HG02623 (cell line): ENCODE results near the gene ZBTB1.

ENCODE experiments used
- ATAC-seq: cut with Tn5 transposase; IDR thresholded peaks from one replicate; pipeline ENCODE4 v1.9.1; 2021; ENCODE audit warnings: moderate library complexity; ENCODE audit not compliant: unreplicated experiment

ZBTB1 gene

DNA sequence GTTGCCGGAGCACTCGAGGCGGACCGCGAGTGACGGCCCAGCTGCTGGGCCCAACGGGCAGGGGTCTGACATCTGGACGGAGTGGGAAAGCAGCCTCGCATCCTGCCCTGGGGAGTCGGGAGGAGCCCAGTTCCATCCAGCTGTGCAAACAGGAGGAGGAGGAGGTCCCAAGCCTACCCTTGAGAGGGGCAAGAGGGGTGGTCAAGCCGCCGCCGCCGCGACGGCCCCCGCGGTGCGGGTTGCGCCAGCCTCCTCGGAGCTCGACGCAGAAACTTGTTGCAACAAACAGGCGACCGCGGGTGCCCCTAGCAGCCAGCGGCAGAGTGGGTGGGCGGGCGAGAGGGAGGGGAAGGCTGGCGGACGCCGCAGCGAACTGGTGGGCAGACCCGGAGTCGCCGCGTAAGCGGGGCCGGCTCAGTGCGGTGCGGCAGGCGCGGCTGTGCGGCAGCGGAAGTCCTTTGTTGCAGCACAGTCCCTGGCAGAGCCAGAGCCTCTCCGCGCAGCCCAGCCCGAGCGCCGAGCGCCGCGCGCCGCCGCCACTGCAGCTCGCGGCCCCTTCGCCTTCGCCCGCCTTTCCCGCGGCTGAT is at the start of gene ZBTB1:
Gene ZBTB1, plus strand, starts transcription at position 461 of the 587 bp plus-strand sequence. CDS start 16,735 bp downstream, outside the sequence.
- peak; percentile 11 for ATAC-seq

GRCh38 chr14:64459405-64460136 is 45.0 kb upstream of the ZBTB1 start:
- no peak for ATAC-seq

GRCh38 chr14:64461221-64461620 is 43.3 kb upstream of the ZBTB1 start:
- ATAC-seq, result no peak

GRCh38 chr14:64463195-64463594 is 41.4 kb upstream of the ZBTB1 start:
- no peak for ATAC-seq

GRCh38 chr14:64463873-64464272 is 40.7 kb upstream of the ZBTB1 start:
- no peak for ATAC-seq

GRCh38 chr14:64464651-64465050 is 39.9 kb upstream of the ZBTB1 start:
- no peak for ATAC-seq

DNA sequence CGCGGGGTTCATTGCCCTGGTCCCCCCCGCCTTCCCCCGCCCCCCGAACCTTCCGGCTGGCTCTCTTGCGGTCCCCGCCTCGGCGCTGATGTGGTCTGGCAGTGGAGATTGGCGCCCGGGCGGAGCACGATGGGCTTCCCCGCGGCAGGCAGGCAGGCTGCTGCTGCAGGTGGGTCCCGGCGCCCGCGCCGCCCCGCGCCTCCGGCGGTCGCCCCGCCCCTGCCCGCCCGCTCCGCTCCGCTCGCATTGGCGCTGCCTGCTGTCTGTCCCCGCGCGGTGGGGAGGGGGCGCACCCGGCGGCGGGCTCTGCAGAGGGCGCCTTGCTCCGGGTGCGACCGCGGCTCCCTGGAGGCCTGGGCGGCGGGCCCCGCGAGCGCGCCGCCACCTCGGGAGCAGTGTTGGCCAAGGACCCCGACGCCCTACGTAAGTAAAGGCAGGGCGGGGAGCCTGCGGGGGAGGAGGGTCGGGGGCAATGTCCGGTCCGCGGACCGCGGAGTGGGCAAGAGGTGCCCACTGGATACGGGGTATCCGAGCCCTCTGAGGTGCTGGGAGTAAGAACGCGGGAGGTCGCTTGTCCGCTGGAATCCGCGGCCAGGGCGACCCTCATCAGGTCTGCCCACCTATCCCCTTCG is 39.3 kb upstream of the ZBTB1 start, which contains the start of gene AKAP5:
Gene AKAP5, plus strand, starts transcription at position 309 of the 632 bp plus-strand sequence. CDS start 2,896 bp downstream, outside the sequence.
- peak; percentile 57 for ATAC-seq

GRCh38 chr14:64465831-64466554 is 38.6 kb upstream of the ZBTB1 start:
- ATAC-seq, result no peak

DNA sequence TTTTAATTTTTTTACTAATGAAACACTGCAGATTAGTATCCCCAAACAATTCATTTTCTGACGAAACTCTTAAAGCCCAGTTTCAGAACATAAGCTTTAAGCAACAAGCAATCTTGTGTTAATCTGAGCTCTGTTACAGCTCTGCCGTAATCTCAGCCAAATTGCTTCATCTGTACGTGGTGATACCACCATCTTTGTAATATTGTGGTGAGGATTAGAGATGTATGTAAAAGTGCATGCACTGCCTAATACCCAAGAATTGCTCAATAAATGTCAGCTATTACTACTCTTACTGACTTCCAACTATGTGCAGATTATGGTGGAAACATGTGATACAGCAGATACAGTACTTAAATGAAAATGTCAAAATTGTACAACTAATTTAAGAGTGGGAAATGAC is 37.5 kb upstream of the ZBTB1 start:
- no peak for ATAC-seq

DNA sequence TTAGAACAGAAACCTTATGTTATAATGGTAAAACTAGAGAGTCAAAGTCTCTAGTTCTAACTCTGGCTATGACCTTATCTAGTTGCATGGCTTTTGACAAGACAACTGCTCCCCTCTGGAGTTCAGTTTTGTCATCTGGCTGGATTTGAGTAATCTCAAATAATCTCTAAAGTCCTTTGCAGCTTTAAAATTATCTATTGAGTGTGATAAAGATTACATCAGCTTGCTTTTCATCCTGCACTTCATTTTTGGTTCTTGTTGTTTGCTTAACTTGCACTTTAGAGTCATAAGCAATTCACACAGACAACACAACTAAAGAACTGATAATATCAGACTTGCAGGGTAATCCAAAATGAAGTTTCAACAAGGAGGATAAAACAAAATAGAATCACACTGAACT is 37.0 kb upstream of the ZBTB1 start:
- no peak for ATAC-seq

DNA sequence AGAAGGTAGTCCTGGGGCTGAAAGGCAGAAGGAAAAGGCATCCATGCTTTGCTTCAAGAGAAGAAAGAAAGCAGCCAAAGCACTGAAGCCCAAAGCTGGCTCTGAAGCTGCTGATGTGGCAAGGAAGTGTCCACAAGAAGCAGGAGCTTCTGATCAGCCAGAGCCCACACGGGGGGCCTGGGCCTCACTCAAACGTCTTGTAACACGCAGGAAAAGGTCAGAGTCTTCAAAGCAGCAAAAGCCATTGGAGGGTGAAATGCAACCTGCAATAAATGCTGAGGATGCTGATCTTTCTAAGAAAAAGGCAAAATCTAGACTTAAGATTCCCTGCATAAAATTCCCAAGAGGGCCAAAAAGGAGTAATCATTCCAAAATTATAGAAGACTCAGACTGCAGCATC is 36.1 kb upstream of the ZBTB1 start:
- no peak for ATAC-seq

DNA sequence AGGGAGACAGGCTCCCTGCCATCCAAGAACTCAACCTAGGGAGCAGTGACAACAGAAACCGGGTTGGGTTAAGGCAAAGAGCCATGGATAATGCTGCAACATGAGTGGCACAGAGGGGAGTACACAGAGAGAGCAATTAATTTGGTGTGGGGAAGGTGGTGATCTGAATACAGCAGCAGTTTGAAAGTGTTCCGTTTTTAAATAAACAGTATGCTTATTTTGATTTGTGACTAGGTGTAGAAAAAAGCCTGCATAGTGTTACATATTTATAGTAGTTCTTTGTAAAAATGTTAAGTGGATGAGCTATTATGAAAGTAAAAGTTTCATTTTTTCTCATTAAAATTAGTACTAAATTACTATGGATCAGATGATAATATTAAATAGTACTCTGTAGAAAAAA is 30.5 kb upstream of the ZBTB1 start:
- ATAC-seq, result no peak

- ATAC-seq, result no peak
These were observed 29.9 kb upstream of the ZBTB1 start for GRCh38 chr14:64474698-64475097.

DNA sequence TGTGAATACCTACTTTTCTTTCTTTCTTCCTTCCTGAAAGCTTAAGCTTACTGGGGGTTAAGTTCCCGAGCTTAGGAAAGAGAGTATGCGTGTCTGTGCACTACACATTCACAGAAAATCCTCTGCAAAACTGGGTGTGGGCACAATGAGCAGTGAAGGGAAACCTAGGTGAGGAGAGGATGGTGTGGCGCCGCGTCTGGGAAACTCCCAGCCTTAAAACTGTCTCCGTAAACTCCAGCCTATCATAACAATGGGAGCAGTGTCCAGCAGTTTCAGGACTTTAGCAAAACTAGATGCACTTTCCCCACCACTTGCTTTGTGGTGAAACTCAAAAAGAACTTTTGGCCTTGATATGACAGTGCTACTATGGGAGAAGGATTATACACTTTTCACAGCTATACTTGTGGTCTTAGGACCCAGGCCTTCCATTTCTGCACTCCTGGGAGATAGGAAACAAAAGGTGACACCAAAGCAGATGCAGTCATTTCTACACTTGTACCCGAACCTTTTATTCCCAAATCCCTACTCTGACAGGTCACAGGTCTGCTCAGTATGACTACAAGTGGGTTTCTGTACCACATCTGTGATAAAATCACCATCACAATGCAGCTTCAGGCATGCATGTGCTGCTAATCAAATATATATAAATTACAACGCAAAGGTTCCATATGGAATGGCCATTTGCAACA is 28.8 kb upstream of the ZBTB1 start:
- no peak for ATAC-seq

GRCh38 chr14:64476438-64476837 is 28.1 kb upstream of the ZBTB1 start:
- no peak for ATAC-seq

DNA sequence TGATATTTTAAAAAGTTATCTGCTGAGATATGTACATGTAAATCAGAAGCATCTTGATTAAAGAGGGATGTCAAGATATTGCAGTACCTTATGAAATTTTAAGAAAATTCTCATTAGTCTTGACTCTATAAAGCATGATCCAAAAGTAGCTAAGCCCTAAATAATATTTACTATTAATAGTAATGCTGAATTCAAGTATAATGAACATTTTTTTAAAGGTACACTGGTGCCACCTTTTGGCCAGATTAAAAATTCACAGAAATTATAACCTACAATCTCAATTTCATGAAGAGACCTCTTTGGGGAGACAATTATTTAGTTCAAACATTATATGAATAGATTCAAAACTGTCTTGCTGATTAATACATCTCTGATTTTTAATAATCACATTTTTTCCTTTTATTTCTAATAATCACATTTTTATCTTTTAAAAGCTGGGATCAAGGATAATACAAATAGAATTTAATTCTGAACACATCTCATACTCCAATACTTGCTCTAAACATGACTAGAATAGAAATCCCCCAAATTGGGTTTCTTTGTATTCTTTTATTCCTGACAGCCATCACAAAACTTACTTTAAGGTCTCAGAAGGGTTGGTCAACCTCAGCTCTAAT is 25.8 kb upstream of the ZBTB1 start:
- ATAC-seq, result no peak

DNA sequence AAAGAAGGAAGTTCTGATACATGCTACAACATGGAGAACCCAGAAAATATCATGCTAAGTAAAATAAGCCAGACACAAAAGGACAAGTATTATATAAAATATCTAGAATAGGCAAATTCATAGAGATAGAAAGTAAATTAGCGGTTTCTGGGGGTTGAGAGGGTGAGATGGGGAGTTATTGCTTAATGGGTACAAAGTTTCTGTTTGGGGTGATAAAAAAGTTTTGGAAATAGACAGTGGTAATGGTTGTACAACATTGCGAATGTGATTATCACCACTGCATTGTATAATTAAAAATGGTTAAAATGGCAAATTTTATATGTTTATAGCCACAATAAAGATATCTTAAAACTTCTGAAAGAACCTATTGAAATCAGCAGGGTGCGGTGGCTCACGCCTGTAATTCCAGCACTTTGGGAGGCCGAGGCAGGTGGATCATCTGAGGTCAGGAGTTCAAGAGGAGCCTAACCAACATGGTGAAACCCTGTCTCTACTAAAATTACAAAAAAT is 15.9 kb upstream of the ZBTB1 start:
- ATAC-seq, result no peak

DNA sequence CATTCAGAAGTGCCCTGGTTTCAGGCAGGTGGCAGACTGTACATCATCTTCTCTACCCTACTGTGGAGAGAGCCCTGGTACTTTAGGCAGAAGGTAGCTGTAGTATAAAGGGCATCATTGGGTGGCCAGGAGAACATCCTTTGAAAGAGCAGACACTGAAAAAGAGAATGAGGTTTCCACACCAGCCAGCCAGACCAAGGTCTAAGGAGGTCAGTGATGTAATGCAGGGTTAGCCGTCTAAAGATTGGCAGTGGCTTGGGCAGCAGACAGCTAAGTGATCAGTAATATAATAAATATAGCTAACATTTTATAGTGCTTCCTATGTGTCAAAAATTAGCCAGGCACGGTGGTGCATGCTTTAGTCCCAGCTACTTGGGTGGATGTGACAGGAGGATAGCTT is 12.9 kb upstream of the ZBTB1 start:
- ATAC-seq, result no peak

GRCh38 chr14:64493455-64493854 is 11.1 kb upstream of the ZBTB1 start:
- no peak for ATAC-seq

DNA sequence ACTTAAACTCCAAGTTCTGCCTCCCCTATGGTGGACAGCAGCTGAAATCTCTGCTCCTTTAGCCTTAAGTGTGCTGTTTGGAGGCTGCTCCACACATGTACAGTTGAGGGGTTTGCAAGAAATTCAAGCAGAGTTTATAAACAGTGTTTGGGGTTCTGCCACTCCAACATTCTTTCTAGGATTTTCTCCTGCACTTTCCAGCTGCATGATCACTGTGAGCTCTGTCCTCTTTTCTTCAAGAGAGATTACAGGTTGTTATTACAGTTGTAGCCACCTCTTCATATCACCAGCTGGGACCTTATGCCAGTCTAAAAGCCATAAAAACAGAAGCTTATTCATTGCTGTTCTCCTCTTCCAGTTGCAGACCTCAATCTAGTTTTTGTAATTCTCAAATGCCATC is 9.3 kb upstream of the ZBTB1 start:
- ATAC-seq, result no peak
